ENCODE measurements around the gene CCDC93. TPM values are rescaled to one million over a fixed set of nuclear protein-coding genes. Genes with fewer than 3 reads are reported as not detected.
A peak's percentile ranks its signal among the peaks of the same experiment; 100 is the strongest.

The CCDC93 gene
- total RNA-seq, 8 experiments from 2014 or later: 13.3 to 201 (median 35.0) TPM

DNA sequence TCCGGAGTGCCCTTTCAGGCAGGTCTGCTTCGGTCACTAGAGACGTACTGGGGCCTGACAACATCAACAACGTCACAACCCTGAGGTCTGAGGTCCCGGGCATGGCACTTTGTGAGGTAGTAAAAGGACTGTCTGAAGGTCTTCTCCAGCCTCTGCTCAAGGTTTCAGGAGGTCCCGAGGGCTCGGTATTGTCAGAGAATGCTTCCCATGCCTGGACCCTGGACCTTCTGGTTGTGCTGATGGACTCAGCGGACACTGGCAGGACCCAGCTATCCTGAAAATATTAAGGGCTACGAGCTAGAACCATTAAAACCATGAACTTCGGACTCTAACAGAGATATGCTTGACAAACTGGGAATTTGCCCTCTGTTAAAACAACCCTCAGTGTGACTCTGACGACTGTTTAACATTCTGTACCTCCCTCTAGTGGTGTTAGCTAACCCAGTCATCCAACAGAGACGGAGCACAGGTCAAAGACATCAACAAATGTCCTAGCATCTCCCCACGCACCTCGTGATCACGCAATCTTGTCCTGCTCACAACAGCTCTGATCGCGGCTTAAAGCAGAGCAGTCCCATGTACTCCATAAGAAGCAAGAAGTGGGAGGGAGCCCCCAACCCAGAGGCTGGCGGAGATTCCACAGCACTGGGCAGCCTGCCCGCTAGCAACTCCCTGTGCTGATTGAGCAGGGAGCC lies 96.5 kb downstream of the CCDC93 start:
- 60 to 100% (median 90%) methylated on average over 1 to 10 of the region's 19 CpGs; no CpG with 5 or more reads in 1 of the 10 experiments for WGBS, 10 experiments
- no peak overlapping the region for H3K4me3 ChIP-seq
- in situ Hi-C loops (cut with MboI; ENCODE audit: low pct_unique_long_range_greater_than_20kb in 2 of 9, low sequenced_read_pairs in 9 of 9, unreplicated experiment in 9 of 9): loop anchor here in 1 of 9 experiments (10.0 kb wide), 1 partner anchor 93 kb away; no protein-coding TSS in a partner anchor
- H3K4me1 ChIP-seq (replicated peaks in 1 of 2): no peaks in the 10 kb centered on the region
- H3K27ac ChIP-seq: no peak overlapping the region
- peak in 1 of 8 experiments; percentile 37 for ATAC-seq (replicated peaks in 6 of 8)

DNA sequence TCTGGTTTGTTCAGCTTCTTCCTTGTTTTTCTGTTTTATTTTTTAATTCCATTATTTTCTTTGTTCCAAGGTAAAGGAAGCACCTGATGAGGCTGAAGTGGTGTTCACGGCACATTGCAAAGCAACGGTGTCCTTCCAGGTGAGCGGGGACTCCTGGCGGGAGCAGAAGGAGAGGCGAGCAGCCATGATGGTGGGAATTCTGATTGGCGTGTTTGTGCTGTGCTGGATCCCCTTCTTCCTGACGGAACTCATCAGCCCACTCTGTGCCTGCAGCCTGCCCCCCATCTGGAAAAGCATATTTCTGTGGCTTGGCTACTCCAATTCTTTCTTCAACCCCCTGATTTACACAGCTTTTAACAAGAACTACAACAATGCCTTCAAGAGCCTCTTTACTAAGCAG lies 110.9 kb downstream of the CCDC93 start:
- no peaks in the 10 kb centered on the region for H3K4me1 ChIP-seq (replicated peaks in 1 of 2)
- no peak overlapping the region for H3K4me3 ChIP-seq
- no peak overlapping the region for H3K27ac ChIP-seq
- in situ Hi-C loops (cut with MboI; ENCODE audit: low pct_unique_long_range_greater_than_20kb in 2 of 9, low sequenced_read_pairs in 9 of 9, unreplicated experiment in 9 of 9): no loop called here
- WGBS, 10 experiments: 70 to 100% (median 81%) methylated on average over 1 to 7 of the region's 7 CpGs; no CpG with 5 or more reads in 2 of the 10 experiments
- no peak for ATAC-seq (replicated peaks in 6 of 8)

DNA sequence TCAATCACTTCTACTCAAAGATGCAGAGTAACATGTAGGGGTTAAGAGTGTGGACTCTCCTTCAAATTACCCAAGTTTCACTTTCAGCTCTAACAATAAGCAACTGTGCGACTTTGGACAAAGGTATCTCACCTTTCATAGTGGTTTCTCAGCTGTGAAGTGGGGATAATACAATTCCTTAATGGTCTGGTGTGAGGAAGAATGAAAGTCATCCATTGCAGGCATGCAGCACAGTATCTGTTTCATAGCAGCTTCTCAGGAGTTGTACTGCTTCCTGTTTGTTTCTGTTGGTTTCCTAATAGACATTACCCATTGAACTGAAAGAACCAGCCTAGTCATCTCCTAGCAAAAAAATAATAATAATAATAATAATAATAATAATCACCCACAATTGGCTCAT lies 125.0 kb downstream of the CCDC93 start:
- Histone ChIP-seq H3K4me1 (replicated peaks in 1 of 2) (no peaks in the 10 kb centered on the region), H3K27ac (no peak overlapping the region), H3K4me3 (no peak overlapping the region)
- WGBS, 10 experiments: 0 to 100% (median 63%) methylated on average over 1 of the region's 1 CpG; no CpG with 5 or more reads in 4 of the 10 experiments
- in situ Hi-C loops (cut with MboI; ENCODE audit: low pct_unique_long_range_greater_than_20kb in 2 of 9, low sequenced_read_pairs in 9 of 9, unreplicated experiment in 9 of 9): no loop called here
- no peak for ATAC-seq (replicated peaks in 6 of 8)

DNA sequence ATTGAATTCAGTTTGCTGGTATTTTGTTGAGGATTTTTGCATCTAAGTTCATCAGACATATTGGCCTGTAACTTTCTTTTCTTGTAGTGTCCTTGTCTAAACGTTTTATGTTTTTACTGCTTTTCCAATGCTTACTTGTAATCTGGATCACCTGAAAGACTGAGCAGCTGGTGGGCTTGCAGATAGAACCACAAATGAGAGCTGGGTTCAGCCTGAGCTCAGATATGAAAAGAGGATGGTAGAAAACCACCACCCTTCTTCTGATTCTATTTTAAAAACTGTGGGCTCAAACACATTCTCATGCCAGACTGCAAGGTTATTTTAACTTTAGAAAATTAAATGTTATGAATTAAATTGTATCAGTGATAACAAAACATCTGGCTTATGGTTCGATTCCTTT lies 128.6 kb downstream of the CCDC93 start:
- in situ Hi-C loops (cut with MboI; ENCODE audit: low pct_unique_long_range_greater_than_20kb in 2 of 9, low sequenced_read_pairs in 9 of 9, unreplicated experiment in 9 of 9): no loop called here
- ATAC-seq (replicated peaks in 6 of 8): no peak
- Histone ChIP-seq H3K27ac (no peak overlapping the region), H3K4me3 (no peak overlapping the region), H3K4me1 (replicated peaks in 1 of 2) (no peaks in the 10 kb centered on the region)
- WGBS, 10 experiments: 0 to 75% (median 47%) methylated on average over 1 to 2 of the region's 2 CpGs; no CpG with 5 or more reads in 1 of the 10 experiments

DNA sequence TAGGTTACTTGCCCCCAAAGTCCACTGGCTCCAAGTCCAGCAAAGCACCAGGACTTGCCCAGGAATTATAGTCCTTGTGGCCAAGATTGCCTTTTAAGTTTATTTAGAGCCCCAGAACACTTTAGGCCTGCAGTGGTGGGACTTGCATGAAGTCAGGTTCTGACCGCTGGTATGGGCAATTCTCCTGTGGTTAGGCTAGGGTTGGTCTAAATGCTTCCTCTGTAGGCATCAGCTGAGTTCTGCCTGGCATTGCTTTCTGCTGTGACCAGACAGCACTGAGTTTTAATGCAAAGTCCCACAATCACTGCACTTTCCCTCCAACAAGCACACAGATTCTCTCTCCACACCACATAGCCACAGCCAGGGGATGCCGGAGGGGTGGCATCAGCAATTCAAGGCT lies 134.9 kb downstream of the CCDC93 start:
- in situ Hi-C loops (cut with MboI; ENCODE audit: low pct_unique_long_range_greater_than_20kb in 2 of 9, low sequenced_read_pairs in 9 of 9, unreplicated experiment in 9 of 9): no loop called here
- Histone ChIP-seq H3K27ac (no peak overlapping the region), H3K4me1 (replicated peaks in 1 of 2) (no peaks in the 10 kb centered on the region), H3K4me3 (no peak overlapping the region)
- 40 to 93% methylated on average over 1 to 2 of the region's 2 CpGs; no CpG with 5 or more reads in 8 of the 10 experiments for WGBS, 10 experiments
- no peak for ATAC-seq (replicated peaks in 6 of 8)

DNA sequence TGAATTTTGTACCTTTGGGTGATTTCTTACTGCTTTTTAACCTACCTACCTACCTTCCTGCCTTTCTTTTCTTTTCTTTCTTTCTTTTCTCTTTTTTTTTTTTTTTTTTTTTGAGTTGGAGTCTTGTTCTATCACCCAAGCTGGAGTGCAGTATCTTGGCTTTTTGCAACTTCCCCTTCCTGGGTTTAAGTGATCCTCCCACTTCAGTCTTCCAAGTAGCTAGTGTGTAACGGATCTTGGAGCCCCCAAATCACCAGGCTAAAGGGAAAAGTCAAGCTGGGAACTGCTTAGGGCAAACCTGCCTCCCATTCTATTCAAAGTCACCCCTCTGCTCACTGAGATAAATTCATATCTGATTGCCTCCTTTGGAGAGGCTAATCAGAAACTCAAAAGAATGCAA lies 138.1 kb downstream of the CCDC93 start:
- Histone ChIP-seq H3K27ac (no peak overlapping the region), H3K4me1 (replicated peaks in 1 of 2) (no peaks in the 10 kb centered on the region), H3K4me3 (no peak overlapping the region)
- ATAC-seq (replicated peaks in 6 of 8): no peak
- WGBS, 10 experiments: 0 to 75% (median 13%) methylated on average over 1 of the region's 1 CpG; no CpG with 5 or more reads in 2 of the 10 experiments
- in situ Hi-C loops (cut with MboI; ENCODE audit: low pct_unique_long_range_greater_than_20kb in 2 of 9, low sequenced_read_pairs in 9 of 9, unreplicated experiment in 9 of 9): no loop called here

Other genes with a start within 250 kb of the CCDC93 start
- 10 to 100 TPM; 44.9 to 87.4 (median 68.6) TPM for gene DDX18, start 199.4 kb downstream of the CCDC93 start, total RNA-seq
- 10 to 100 TPM in 5 of 8 experiments, 1 to 10 TPM in 3; 5.0 to 28.9 (median 15.2) TPM for gene INSIG2, start 74.4 kb upstream of the CCDC93 start, total RNA-seq